HT-29 (cell line): ENCODE results near the gene RNF212. TPM values are rescaled to one million over a fixed set of nuclear protein-coding genes. Genes with fewer than 3 reads are reported as not detected.
A peak's percentile ranks its signal among the peaks of the same experiment; 100 is the strongest.

Experiments used
- DNase-seq: peaks from one replicate; pipeline ENCODE4 v3.0.0-alpha.2; 2015; ENCODE audit warnings: low spot score
- total RNA-seq: library from RNA; depleted of rRNA; stranded (reverse); fragments of >200 nt; shearing (Covaris generic); gene quantifications from 2 replicates; pipeline ENCODE4 v1.2.3, GENCODE V29; 2014

Gene RNF212
- total RNA-seq, 1 experiment from 2014 or later: not detected

- no peak for DNase-seq
These were observed 22.6 kb downstream of the RNF212 start for GRCh38 chr4:1090465-1091440.

DNA sequence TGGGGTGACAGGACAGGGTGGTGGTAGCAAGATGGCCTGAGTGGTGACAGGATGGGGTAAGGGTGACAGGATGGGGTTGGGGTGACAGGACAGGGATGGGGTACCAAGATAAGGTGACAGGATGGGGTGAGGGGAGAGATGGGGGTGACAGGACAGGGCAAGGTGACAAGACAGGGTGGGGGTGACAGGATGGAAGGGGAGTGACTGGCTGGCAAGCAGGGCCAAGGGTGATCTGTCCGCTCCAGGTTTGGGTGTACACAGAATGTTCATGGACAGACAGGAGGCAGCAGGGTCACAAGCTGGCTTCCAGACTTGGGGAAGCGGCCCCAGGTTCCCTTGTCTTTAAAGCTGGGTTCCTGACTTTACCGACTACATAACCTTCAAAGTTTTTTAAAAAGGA, 23.3 kb downstream of the RNF212 start:
- no peak for DNase-seq

- DNase-seq: no peak
These were observed 26.0 kb downstream of the RNF212 start for GRCh38 chr4:1087371-1087770.

DNA sequence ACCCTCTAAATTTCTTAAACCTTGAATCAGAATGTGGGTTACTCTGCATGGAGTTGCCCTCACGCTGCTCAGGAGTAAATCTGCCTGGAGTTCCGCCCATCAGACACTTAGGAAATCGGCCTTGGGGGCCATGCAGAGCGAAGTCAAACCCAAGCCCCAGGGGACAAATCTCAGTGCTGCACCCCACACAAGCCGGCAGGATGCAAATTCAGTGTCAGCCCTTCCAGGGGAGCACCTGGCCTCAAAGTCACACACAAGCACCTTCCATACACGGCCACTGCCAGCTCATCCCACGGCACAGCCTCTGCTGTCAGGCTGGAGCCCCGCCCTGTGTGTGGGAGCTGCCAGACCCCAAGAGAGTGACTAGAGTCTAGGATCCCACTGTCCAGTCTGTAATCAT, 27.4 kb downstream of the RNF212 start:
- no peak for DNase-seq

- no peak for DNase-seq
These were observed 28.0 kb downstream of the RNF212 start for GRCh38 chr4:1085404-1085799.

GRCh38 chr4:1084796-1085403, 28.5 kb downstream of the RNF212 start:
- DNase-seq: no peak

GRCh38 chr4:1084394-1084793, 29.0 kb downstream of the RNF212 start:
- no peak for DNase-seq

DNA sequence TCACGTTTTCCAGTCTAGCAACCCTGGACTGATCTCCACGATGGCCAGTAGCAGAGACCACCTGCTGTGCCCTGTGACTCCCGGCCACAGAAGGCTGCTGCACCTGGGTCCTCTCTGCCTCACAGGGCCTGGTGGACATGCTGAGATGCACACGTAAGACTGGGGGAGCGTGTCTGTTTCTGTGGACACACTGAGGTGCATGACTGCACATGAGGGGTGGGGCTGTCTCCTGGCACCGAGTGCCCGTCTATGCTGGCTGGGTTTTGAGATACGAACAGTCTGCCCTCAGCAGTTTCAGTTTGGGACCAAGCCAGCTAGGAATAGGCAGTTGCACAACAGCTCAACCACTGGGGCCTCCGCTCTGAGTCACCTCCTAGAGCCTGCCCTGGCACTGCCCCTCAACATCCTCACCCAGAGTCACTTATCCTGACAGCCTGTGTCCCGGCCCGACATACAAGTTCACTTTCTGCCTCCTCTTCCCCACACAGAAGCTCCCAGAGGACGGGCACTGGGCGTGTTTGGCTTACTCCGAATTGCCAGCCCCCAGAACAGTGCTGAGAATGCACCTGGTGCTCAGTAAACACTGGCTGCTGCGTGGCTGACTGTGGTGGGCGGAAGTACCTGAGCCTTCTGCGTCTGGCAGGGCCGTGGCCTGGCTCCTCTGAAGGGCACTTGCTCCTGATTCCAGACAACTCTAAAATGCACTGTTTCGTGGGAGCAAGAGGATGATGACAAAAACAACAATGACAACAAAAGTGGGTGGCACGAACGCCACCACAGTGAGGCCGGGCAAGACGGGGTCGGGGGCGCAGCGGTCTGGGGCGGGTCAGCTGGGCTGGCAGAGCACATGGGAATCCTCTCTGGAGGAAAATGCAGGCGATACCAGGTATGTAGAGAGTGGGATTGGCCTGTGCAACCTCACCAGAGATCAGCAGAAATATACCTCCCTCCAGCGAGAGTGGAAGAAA, 30.9 kb downstream of the RNF212 start:
- peak; percentile 73 for DNase-seq

DNA sequence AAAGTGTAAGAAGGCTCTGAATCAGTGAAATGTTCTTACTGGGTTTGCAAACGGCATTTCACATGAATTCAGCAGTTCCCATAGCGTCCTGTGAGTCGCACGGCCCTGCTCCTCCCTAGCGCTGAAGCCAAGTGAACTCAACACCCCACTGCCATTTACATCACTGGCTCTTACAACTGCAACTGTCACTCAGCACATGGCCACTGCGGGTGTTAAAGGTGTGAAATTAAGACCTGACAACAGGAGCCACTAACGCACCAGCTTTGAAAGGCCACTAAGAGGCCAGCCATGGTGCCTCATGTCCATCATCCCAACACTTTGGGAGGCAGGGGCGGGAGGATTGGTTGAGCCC, 31.7 kb downstream of the RNF212 start:
- peak; percentile 7 for DNase-seq

- no peak for DNase-seq
These were observed 32.2 kb downstream of the RNF212 start for GRCh38 chr4:1080961-1081688.

DNA sequence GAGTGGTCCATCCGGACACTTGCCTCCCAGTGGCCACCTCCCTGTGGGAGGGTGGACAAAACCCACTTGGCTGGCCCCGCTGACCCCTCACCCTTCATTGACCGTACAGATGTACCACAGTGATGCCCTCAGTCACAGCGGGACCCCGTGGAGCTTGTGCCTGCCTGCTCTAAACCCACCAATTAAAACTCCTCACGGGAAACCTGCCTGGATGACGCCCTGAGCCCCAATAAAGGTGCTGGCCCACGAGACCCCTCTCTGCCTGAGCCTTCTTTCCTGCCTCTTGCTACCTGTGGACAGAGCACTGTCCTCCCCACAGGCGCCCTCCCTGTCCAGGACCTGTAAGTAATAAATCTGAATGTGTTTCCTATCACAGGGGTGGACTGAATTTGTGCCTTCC, 32.9 kb downstream of the RNF212 start:
- DNase-seq: no peak

DNA sequence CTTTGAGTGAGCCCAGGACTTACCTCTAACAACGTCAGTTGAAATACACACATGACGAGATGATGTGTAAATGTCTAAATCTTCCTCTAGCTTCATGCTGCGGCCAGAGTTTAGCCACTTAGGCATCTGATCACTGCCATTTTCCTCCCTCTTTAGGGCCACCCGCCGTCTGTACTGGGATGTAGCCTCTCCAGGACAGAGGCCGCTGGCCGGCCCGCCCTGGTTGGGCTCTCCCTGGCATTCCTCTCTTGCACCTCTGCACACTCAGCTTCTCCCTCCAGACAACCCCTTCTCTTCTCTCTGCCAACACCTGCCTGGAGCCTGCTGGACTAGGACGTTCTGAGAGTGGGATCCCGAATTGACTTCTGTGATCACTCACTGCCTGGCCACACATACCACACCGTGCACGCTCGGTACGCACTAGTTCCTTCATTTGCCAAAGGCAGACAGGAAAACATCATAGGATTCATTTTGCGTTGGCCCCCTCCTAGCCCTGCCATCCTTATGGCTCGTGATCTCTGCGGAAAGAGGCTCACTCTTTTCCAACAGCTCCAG, 33.6 kb downstream of the RNF212 start:
- DNase-seq: no peak

- DNase-seq: no peak
These were observed 34.9 kb downstream of the RNF212 start for GRCh38 chr4:1078490-1078889.

- no peak for DNase-seq
These were observed 35.5 kb downstream of the RNF212 start for GRCh38 chr4:1077711-1078477.

DNA sequence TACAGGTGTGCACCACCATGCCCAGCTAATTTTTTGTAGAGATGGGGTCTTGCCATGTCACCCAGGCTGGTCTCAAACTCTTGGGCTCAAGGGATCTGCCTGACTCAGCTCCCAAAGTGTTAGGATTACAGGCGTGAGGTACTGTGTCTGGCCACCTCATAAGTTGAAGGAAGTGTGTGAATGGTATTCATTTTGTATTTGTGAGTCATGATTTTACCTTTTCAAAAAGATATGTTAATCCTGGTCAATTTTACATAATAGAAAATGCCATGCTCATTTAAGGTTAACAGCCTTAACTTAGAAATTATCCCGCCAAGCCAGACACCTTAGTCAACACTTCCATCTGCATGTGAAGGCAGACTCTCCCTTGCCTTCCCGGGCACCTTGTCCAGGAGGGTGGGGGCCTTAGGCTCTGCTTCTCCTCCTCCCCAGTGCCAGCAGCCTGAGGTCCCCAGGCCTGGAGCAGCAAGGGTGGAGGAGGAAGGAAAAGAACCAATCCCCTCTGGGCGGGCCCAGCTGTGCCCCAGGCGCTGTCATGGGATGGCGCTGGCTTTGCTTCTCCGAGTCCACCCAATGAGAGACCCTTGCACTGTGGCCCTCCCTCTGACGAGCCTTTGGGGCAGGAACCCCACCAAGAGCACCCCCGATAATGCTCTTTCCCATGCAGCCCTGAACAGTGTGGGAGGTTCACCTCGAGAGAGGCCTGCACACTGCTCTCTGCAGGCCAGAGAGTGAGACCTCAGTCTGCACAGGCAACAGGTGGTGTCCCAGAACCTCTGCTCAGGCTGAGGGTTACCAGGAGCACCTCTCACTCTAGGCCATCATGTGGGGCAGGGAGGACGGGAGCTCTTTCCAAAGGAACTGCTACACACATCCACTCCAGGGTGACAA, 37.3 kb downstream of the RNF212 start:
- peak; percentile 12 for DNase-seq

DNA sequence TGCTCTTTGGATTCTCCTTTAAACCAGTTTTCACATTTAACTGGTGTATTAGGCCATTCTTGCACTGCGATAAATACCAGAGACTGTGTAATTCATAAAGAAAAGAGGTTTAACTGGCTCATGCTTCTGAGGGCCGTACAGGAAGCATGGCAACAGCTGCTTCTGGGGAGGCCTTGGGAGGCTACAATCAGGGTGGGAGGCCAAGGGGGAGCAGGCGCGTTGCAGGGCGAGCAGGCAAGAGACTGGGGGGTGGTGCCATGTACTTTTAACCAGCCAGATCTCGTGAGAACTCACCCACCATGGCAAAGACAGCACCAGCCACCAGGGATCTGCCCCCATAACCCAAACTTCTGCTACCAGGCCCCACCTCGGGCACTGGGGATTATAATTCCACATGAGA, 38.1 kb downstream of the RNF212 start:
- no peak for DNase-seq

- DNase-seq: no peak
These were observed 39.3 kb downstream of the RNF212 start for GRCh38 chr4:1074077-1074476.

- peak; percentile 77 for DNase-seq
These were observed 40.4 kb downstream of the RNF212 start for GRCh38 chr4:1072830-1073446.

DNA sequence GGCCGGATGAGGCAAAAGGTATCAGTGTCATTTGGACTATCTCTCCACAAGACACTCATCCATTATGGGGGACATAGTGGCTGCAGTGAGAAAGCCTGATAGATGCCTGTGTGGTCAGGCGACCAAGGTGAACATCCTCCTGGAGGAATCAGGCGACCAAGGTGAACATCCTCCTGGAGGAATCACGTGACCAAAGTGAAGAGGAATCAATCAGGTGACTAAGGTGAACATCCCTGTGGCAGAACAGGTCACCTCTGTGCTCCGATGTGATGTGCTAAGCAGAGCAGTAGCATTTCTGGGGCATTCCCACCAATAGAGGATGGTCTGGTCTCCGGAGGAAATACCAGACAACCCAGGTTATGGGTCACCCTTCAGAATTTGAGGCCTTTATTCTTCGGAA, 44.0 kb downstream of the RNF212 start:
- DNase-seq: no peak
